Type B pancreatic cell (in vitro differentiated cells): ENCODE results near the gene ATP8B1. TPM values are rescaled to one million over a fixed set of nuclear protein-coding genes. Genes with fewer than 3 reads are reported as not detected.
"Not testable (repeated sequence)": the region's sequence is repeated elsewhere in the genome, so short reads cannot be mapped to it uniquely, and the experiment has no call there.

Source experiments
- DNase-seq: peaks from one replicate; pipeline ENCODE4 v3.0.0; 2021; ENCODE audit warnings: mixed read lengths; ENCODE audit not compliant: unreplicated experiment; ENCODE audit errors: extremely low spot score
- H3K27ac Mint-ChIP-seq: 2 replicates; pipeline ENCODE4 v1.8.0; 2021; ENCODE audit warnings: mild to moderate bottlenecking, mixed read lengths
- H3K27me3 Mint-ChIP-seq: 2 replicates; pipeline ENCODE4 v1.8.0; 2021; ENCODE audit warnings: mixed read lengths
- H3K36me3 Mint-ChIP-seq: 2 replicates; pipeline ENCODE4 v1.8.0; 2021; ENCODE audit warnings: mixed read lengths
- H3K4me1 Mint-ChIP-seq: one replicate; pipeline ENCODE4 v1.8.0; 2021; ENCODE audit warnings: mixed read lengths; ENCODE audit not compliant: unreplicated experiment
- H3K4me3 Mint-ChIP-seq: 2 replicates; pipeline ENCODE4 v1.8.0; 2021; ENCODE audit warnings: mild to moderate bottlenecking, mixed read lengths
- H3K9me3 Mint-ChIP-seq: 2 replicates; pipeline ENCODE4 v1.8.0; 2021; ENCODE audit warnings: mixed read lengths
- CTCF ChIP-seq: fragments of 200-600 bp; sonication (generic); conservative IDR thresholded peaks from 2 replicates; pipeline ENCODE4 v1.5.0; 2021; ENCODE audit warnings: antibody characterized with exemption, mild to moderate bottlenecking
- total RNA-seq: library from RNA; stranded (reverse); gene quantifications from 2 replicates; pipeline ENCODE4 v1.2.1, GENCODE V29; 2021; ENCODE audit warnings: low replicate concordance

The ATP8B1 gene
- total RNA-seq, 1 donor from 2014 or later: 21.7 TPM

GRCh38 chr18:57730146-57730545 is 73.0 kb downstream of the ATP8B1 start:
- TF ChIP-seq CTCF: no peak
- no peaks in the 10 kb centered on the region for H3K27me3 Mint-ChIP-seq
- DNase-seq: no peak
- peak overlapping the region; percentile 82 for H3K27ac Mint-ChIP-seq
- peaks cover 7% of the 10 kb centered on the region for H3K4me1 Mint-ChIP-seq
- H3K36me3 Mint-ChIP-seq: peaks cover 24% of the 10 kb centered on the region
- peaks cover 9% of the 10 kb centered on the region for H3K9me3 Mint-ChIP-seq
- no peak overlapping the region for H3K4me3 Mint-ChIP-seq

- DNase-seq: no peak
- TF ChIP-seq CTCF: no peak
- Mint-ChIP-seq H3K27me3 (no peaks in the 10 kb centered on the region), H3K27ac (peak overlapping the region; percentile 82), H3K9me3 (peaks cover 9% of the 10 kb centered on the region), H3K4me3 (no peak overlapping the region), H3K4me1 (peaks cover 7% of the 10 kb centered on the region), H3K36me3 (peaks cover 23% of the 10 kb centered on the region)
Observed at GRCh38 chr18:57728941-57729511, 74.1 kb downstream of the ATP8B1 start.

GRCh38 chr18:57727952-57728807 is 74.9 kb downstream of the ATP8B1 start:
- peaks cover 9% of the 10 kb centered on the region for H3K9me3 Mint-ChIP-seq
- no peaks in the 10 kb centered on the region for H3K27me3 Mint-ChIP-seq
- H3K4me3 Mint-ChIP-seq: peak overlapping the region; percentile 34
- H3K27ac Mint-ChIP-seq: peak overlapping the region; percentile 86
- DNase-seq: no peak
- no peak for TF ChIP-seq CTCF
- H3K36me3 Mint-ChIP-seq: peaks cover 23% of the 10 kb centered on the region
- peaks cover 7% of the 10 kb centered on the region for H3K4me1 Mint-ChIP-seq

- H3K27me3 Mint-ChIP-seq, H3K4me1 Mint-ChIP-seq, H3K36me3 Mint-ChIP-seq, DNase-seq, H3K9me3 Mint-ChIP-seq: not testable (repeated sequence)
- peak overlapping the region; percentile 76 for H3K27ac Mint-ChIP-seq
- peak overlapping the region; percentile 47 for H3K4me3 Mint-ChIP-seq
Observed at GRCh38 chr18:57719211-57719935, 83.7 kb downstream of the ATP8B1 start.

- TF ChIP-seq CTCF: no peak
- H3K27ac Mint-ChIP-seq: no peak overlapping the region
- no peaks in the 10 kb centered on the region for H3K9me3 Mint-ChIP-seq
- no peaks in the 10 kb centered on the region for H3K4me1 Mint-ChIP-seq
- no peaks in the 10 kb centered on the region for H3K27me3 Mint-ChIP-seq
- peaks cover 3% of the 10 kb centered on the region for H3K36me3 Mint-ChIP-seq
- DNase-seq: no peak
- H3K4me3 Mint-ChIP-seq: no peak overlapping the region
Observed at GRCh38 chr18:57716549-57716948, 86.6 kb downstream of the ATP8B1 start.

- H3K9me3 Mint-ChIP-seq: no peaks in the 10 kb centered on the region
- TF ChIP-seq CTCF: no peak
- DNase-seq: no peak
- H3K4me3 Mint-ChIP-seq: peak overlapping the region; percentile 38
- H3K27ac Mint-ChIP-seq: peak overlapping the region; percentile 65
- H3K27me3 Mint-ChIP-seq: no peaks in the 10 kb centered on the region
- H3K4me1 Mint-ChIP-seq: no peaks in the 10 kb centered on the region
- peaks cover 3% of the 10 kb centered on the region for H3K36me3 Mint-ChIP-seq
Observed at GRCh38 chr18:57715671-57716070, 87.4 kb downstream of the ATP8B1 start.
